HG02884 (cell line): ENCODE measurements around the gene BCL2L14.

Experiments
- ATAC-seq: cut with Tn5 transposase; IDR thresholded peaks from one replicate; pipeline ENCODE4 v1.9.1; 2021; ENCODE audit warnings: mild to moderate bottlenecking, moderate library complexity; ENCODE audit not compliant: unreplicated experiment

Gene BCL2L14

GRCh38 chr12:12070674-12071656 is at the start of gene BCL2L14:
BCL2L14 (plus strand) TSS chr12:12070939; CDS start chr12:12079306, 8,367 bp downstream.
- ATAC-seq = peak; percentile 59

- ATAC-seq = no peak
Observed at GRCh38 chr12:12022306-12022936, 48.3 kb upstream of the BCL2L14 start.

GRCh38 chr12:12023456-12023855 is 47.3 kb upstream of the BCL2L14 start:
- no peak for ATAC-seq

- peak; percentile 85 for ATAC-seq
Observed at GRCh38 chr12:12024911-12025682, 45.6 kb upstream of the BCL2L14 start.

- no peak for ATAC-seq
Observed at GRCh38 chr12:12025799-12026386, 44.8 kb upstream of the BCL2L14 start.

- ATAC-seq = no peak
Observed at GRCh38 chr12:12028668-12029402, 41.9 kb upstream of the BCL2L14 start.

- ATAC-seq = no peak
Observed at GRCh38 chr12:12029653-12030052, 41.1 kb upstream of the BCL2L14 start.

GRCh38 chr12:12032260-12032791 is 38.4 kb upstream of the BCL2L14 start:
- peak; percentile 33 for ATAC-seq

- ATAC-seq = peak; percentile 47
Observed at GRCh38 chr12:12032851-12033797, 37.6 kb upstream of the BCL2L14 start.

GRCh38 chr12:12033824-12034223 is 36.9 kb upstream of the BCL2L14 start:
- ATAC-seq = no peak

- ATAC-seq = no peak
Observed at GRCh38 chr12:12034344-12034743, 36.4 kb upstream of the BCL2L14 start.

- ATAC-seq = no peak
Observed at GRCh38 chr12:12035229-12035628, 35.5 kb upstream of the BCL2L14 start.

- ATAC-seq = no peak
Observed at GRCh38 chr12:12036901-12037300, 33.8 kb upstream of the BCL2L14 start.

GRCh38 chr12:12039897-12040296 is 30.8 kb upstream of the BCL2L14 start:
- ATAC-seq = no peak

GRCh38 chr12:12046401-12046800 is 24.3 kb upstream of the BCL2L14 start:
- no peak for ATAC-seq

GRCh38 chr12:12047682-12048081 is 23.1 kb upstream of the BCL2L14 start:
- no peak for ATAC-seq

- no peak for ATAC-seq
Observed at GRCh38 chr12:12048266-12048665, 22.5 kb upstream of the BCL2L14 start.

GRCh38 chr12:12048714-12049113 is 22.0 kb upstream of the BCL2L14 start:
- no peak for ATAC-seq

- no peak for ATAC-seq
Observed at GRCh38 chr12:12051668-12052067, 19.1 kb upstream of the BCL2L14 start.
